ENCODE results near the gene VAMP4.
"Not testable (repeated sequence)": the region's sequence is repeated elsewhere in the genome, so short reads cannot be mapped to it uniquely, and the experiment has no call there.

The VAMP4 gene

GRCh38 chr1:171695772-171696171 lies 46.1 kb downstream of the VAMP4 start:
- not testable (repeated sequence) for DNase-seq (ENCODE audit: low spot score)

- not testable (repeated sequence) for DNase-seq (ENCODE audit: low spot score)
Measured at GRCh38 chr1:171693541-171693940, 48.3 kb downstream of the VAMP4 start.

- no peak for DNase-seq (ENCODE audit: low spot score)
Measured at GRCh38 chr1:171683870-171684269, 58.0 kb downstream of the VAMP4 start.

GRCh38 chr1:171680339-171680738 lies 61.5 kb downstream of the VAMP4 start:
- DNase-seq (ENCODE audit: low spot score) = no peak

GRCh38 chr1:171676823-171677222 lies 65.0 kb downstream of the VAMP4 start:
- DNase-seq (ENCODE audit: low spot score) = no peak

- DNase-seq (ENCODE audit: low spot score) = no peak
Measured at GRCh38 chr1:171674431-171675405, 67.1 kb downstream of the VAMP4 start.

GRCh38 chr1:171670739-171671138 lies 71.1 kb downstream of the VAMP4 start:
- DNase-seq (ENCODE audit: low spot score) = no peak

- no peak for DNase-seq (ENCODE audit: low spot score)
Measured at GRCh38 chr1:171668372-171668771, 73.5 kb downstream of the VAMP4 start.

- no peak for DNase-seq (ENCODE audit: low spot score)
Measured at GRCh38 chr1:171666114-171666769, 75.6 kb downstream of the VAMP4 start.

- no peak for DNase-seq (ENCODE audit: low spot score)
Measured at GRCh38 chr1:171664976-171665375, 76.9 kb downstream of the VAMP4 start.

- no peak for DNase-seq (ENCODE audit: low spot score)
Measured at GRCh38 chr1:171663854-171664575, 77.8 kb downstream of the VAMP4 start.

- no peak for DNase-seq (ENCODE audit: low spot score)
Measured at GRCh38 chr1:171663036-171663853, 78.6 kb downstream of the VAMP4 start.

GRCh38 chr1:171661076-171661650 lies 80.7 kb downstream of the VAMP4 start:
- DNase-seq (ENCODE audit: low spot score) = no peak

GRCh38 chr1:171656206-171656605 lies 85.7 kb downstream of the VAMP4 start:
- not testable (repeated sequence) for DNase-seq (ENCODE audit: low spot score)

- DNase-seq (ENCODE audit: low spot score) = no peak
Measured at GRCh38 chr1:171655746-171656116, 86.1 kb downstream of the VAMP4 start.

GRCh38 chr1:171654942-171655745 lies 86.7 kb downstream of the VAMP4 start:
- DNase-seq (ENCODE audit: low spot score) = no peak

GRCh38 chr1:171654201-171654941 lies 87.5 kb downstream of the VAMP4 start:
- no peak for DNase-seq (ENCODE audit: low spot score)

GRCh38 chr1:171653796-171654195 lies 88.1 kb downstream of the VAMP4 start:
- DNase-seq (ENCODE audit: low spot score) = no peak

GRCh38 chr1:171652234-171652822 lies 89.5 kb downstream of the VAMP4 start, which contains the start of gene MYOC:
Gene MYOC (minus strand): TSS chr1:171652688. CDS start chr1:171652611, 77 bp downstream.
- no peak for DNase-seq (ENCODE audit: low spot score)

Data from SW480 (cell line).